Left ventricle myocardium inferior (tissue), 1 donor: Measurements from ENCODE around the gene MSI2. TPM values are rescaled to one million over a fixed set of nuclear protein-coding genes. Genes with fewer than 3 reads are reported as not detected.
"Not testable (repeated sequence)": the region's sequence is repeated elsewhere in the genome, so short reads cannot be mapped to it uniquely, and the experiment has no call there.

Experiments
- DNase-seq: peaks from one replicate; pipeline ENCODE4 v3.0.0-alpha.2; 2020
- H3K27ac ChIP-seq: fragments of 200-600 bp; replicated peaks from 2 replicates; pipeline ENCODE4 v1.8.0; 2021
- H3K27me3 ChIP-seq: fragments of 200-600 bp; 2 replicates; pipeline ENCODE4 v1.8.0; 2021; ENCODE audit warnings: low read depth
- H3K36me3 ChIP-seq: fragments of 200-600 bp; 2 replicates; pipeline ENCODE4 v1.8.0; 2021
- H3K4me1 ChIP-seq: fragments of 200-600 bp; 2 replicates; pipeline ENCODE4 v1.8.0; 2021
- H3K4me3 ChIP-seq: fragments of 200-600 bp; 2 replicates; pipeline ENCODE4 v1.8.0; 2021; ENCODE audit warnings: mild to moderate bottlenecking, moderate library complexity
- H3K9me3 ChIP-seq: fragments of 200-600 bp; replicated peaks from 2 replicates; pipeline ENCODE4 v1.8.0; 2021
- CTCF ChIP-seq: fragments of 200-600 bp; IDR thresholded peaks from 2 replicates; pipeline ENCODE4 v1.8.0; 2021; ENCODE audit warnings: antibody characterized with exemption, mild to moderate bottlenecking, borderline replicate concordance
- intact Hi-C: fragments of 100-400 bp; cut with micrococcal nuclease; formaldehyde crosslinking; loops from one replicate; pipeline ENCODE4 v1.11.0; 2022
- total RNA-seq: library from RNA; stranded (reverse); fragmentation: NEBNext Ultra II Directional; extraction: Animal tissue kit (Norgen Biotek cat#: 25700); gene quantifications from one replicate; pipeline ENCODE4 v1.2.1, GENCODE V29; 2021
- donor health status: DM: no; HTN: yes; CAD: no; lungs with severe emphysema.

MSI2 gene
- total RNA-seq, 1 donor from 2014 or later: 118 TPM

GRCh38 chr17:57294629-57295501 is 38.5 kb downstream of the MSI2 start:
- peak overlapping the region; percentile 48 for H3K27ac ChIP-seq
- H3K9me3 ChIP-seq: peaks cover 6% of the 10 kb centered on the region
- no peak for TF ChIP-seq CTCF
- H3K27me3 ChIP-seq: no peaks in the 10 kb centered on the region
- DNase-seq: peak; percentile 38
- H3K36me3 ChIP-seq: peaks cover 17% of the 10 kb centered on the region
- H3K4me1 ChIP-seq: peaks cover 39% of the 10 kb centered on the region
- intact Hi-C loops: no loop called here
- H3K4me3 ChIP-seq: no peak overlapping the region

GRCh38 chr17:57295526-57296023 is 39.3 kb downstream of the MSI2 start:
- intact Hi-C loops: no loop called here
- H3K27ac ChIP-seq: peak overlapping the region; percentile 48

GRCh38 chr17:57296231-57296630 is 39.9 kb downstream of the MSI2 start:
- H3K27ac ChIP-seq: peak overlapping the region; percentile 48

More at GRCh38 chr17:57295526-57296023, 39.3 kb downstream of the MSI2 start:
- DNase-seq: no peak
- no peaks in the 10 kb centered on the region for H3K27me3 ChIP-seq
- H3K4me1 ChIP-seq: peaks cover 34% of the 10 kb centered on the region
- peaks cover 17% of the 10 kb centered on the region for H3K36me3 ChIP-seq
- H3K9me3 ChIP-seq: peaks cover 6% of the 10 kb centered on the region
- TF ChIP-seq CTCF: no peak
- H3K4me3 ChIP-seq: no peak overlapping the region

GRCh38 chr17:57299176-57299575 is 42.9 kb downstream of the MSI2 start:
- Histone ChIP-seq H3K4me3 (no peak overlapping the region), H3K27ac (no peak overlapping the region), H3K4me1 (peaks cover 35% of the 10 kb centered on the region), H3K36me3 (peaks cover 24% of the 10 kb centered on the region), H3K9me3 (peaks cover 6% of the 10 kb centered on the region), H3K27me3 (no peaks in the 10 kb centered on the region)
- no peak for DNase-seq
- intact Hi-C loops: no loop called here
- TF ChIP-seq CTCF: no peak

More at GRCh38 chr17:57296231-57296630, 39.9 kb downstream of the MSI2 start:
- Histone ChIP-seq H3K4me3 (no peak overlapping the region), H3K4me1 (peaks cover 34% of the 10 kb centered on the region), H3K36me3 (peaks cover 24% of the 10 kb centered on the region), H3K27me3 (no peaks in the 10 kb centered on the region), H3K9me3 (peaks cover 6% of the 10 kb centered on the region)
- intact Hi-C loops: no loop called here
- TF ChIP-seq CTCF: no peak
- no peak for DNase-seq

GRCh38 chr17:57300592-57300991 is 44.3 kb downstream of the MSI2 start:
- H3K4me3 ChIP-seq, H3K27me3 ChIP-seq, H3K9me3 ChIP-seq, H3K27ac ChIP-seq, intact Hi-C loops, DNase-seq: not testable (repeated sequence)
- peaks cover 24% of the 10 kb centered on the region for H3K36me3 ChIP-seq
- H3K4me1 ChIP-seq: peaks cover 21% of the 10 kb centered on the region
